HepG2 (cell line): ENCODE results near the gene ZNHIT1. TPM values are rescaled to one million over a fixed set of nuclear protein-coding genes. Genes with fewer than 3 reads are reported as not detected.
A peak's percentile ranks its signal among the peaks of the same experiment; 100 is the strongest.

Source experiments
- HIVEP1 ChIP-seq: sonication (generic); formaldehyde crosslinking; IDR thresholded peaks from 2 replicates; pipeline ENCODE4 v1.4.0; 2020; ENCODE audit warnings: mild to moderate bottlenecking, missing genetic modification reagents
- KLF13 ChIP-seq: sonication (generic); formaldehyde crosslinking; IDR thresholded peaks from 2 replicates; pipeline ENCODE4 v1.4.0; 2020; ENCODE audit warnings: mild to moderate bottlenecking, missing genetic modification reagents
- NFE2L1 ChIP-seq: sonication (generic); formaldehyde crosslinking; IDR thresholded peaks from 2 replicates; pipeline ENCODE4 v1.4.0; 2020; ENCODE audit warnings: missing genetic modification reagents, mild to moderate bottlenecking, borderline replicate concordance
- RNF2 ChIP-seq: fragments of 450-650 bp; conservative IDR thresholded peaks from 2 replicates; pipeline ENCODE4 v1.6.1; 2016; ENCODE audit warnings: low read depth
- SIX4 ChIP-seq: sonication (generic); formaldehyde crosslinking; IDR thresholded peaks from 2 replicates; pipeline ENCODE4 v1.4.0; 2020; ENCODE audit warnings: missing genetic modification reagents
- SYNCRIP ChIP-seq: fragments of 200-400 bp; formaldehyde crosslinking; IDR thresholded peaks from 2 replicates; pipeline ENCODE4 v1.6.1; 2018; ENCODE audit warnings: mild to moderate bottlenecking, low read depth, low read length; ENCODE audit not compliant: insufficient read depth
- TBL1XR1 ChIP-seq: fragments of 150-350 bp; IDR thresholded peaks from 2 replicates; pipeline ENCODE4 v1.6.1; 2014; ENCODE audit warnings: borderline replicate concordance, low read length; ENCODE audit not compliant: partially characterized antibody
- TEAD3 ChIP-seq: optimal IDR thresholded peaks from 2 replicates; pipeline ENCODE3; 2016; ENCODE audit warnings: borderline replicate concordance
- YEATS2 ChIP-seq: sonication (generic); formaldehyde crosslinking; IDR thresholded peaks from 2 replicates; pipeline ENCODE4 v1.4.0; 2020; ENCODE audit warnings: missing genetic modification reagents, borderline replicate concordance
- YEATS4 ChIP-seq: sonication (generic); formaldehyde crosslinking; IDR thresholded peaks from 2 replicates; pipeline ENCODE4 v1.4.0; 2020; ENCODE audit warnings: missing genetic modification reagents, borderline replicate concordance
- ZBTB10 ChIP-seq: sonication (generic); formaldehyde crosslinking; IDR thresholded peaks from 2 replicates; pipeline ENCODE4 v1.4.0; 2020; ENCODE audit warnings: missing genetic modification reagents, borderline replicate concordance
- ZMYM4 ChIP-seq: sonication (generic); formaldehyde crosslinking; IDR thresholded peaks from 2 replicates; pipeline ENCODE4 v1.8.1; 2023; ENCODE audit warnings: mild to moderate bottlenecking, missing genetic modification reagents
- ZNF44 ChIP-seq: sonication (generic); formaldehyde crosslinking; IDR thresholded peaks from 2 replicates; pipeline ENCODE4 v1.5.1; 2020; ENCODE audit warnings: mild to moderate bottlenecking, missing genetic modification reagents
- ZNF468 ChIP-seq: sonication (generic); formaldehyde crosslinking; IDR thresholded peaks from 2 replicates; pipeline ENCODE4 v1.8.0; 2022; ENCODE audit warnings: mild to moderate bottlenecking, moderate library complexity, missing genetic modification reagents
- ZNF546 ChIP-seq: sonication (generic); formaldehyde crosslinking; conservative IDR thresholded peaks from 2 replicates; pipeline ENCODE4 v1.8.1; 2023; ENCODE audit warnings: mild to moderate bottlenecking, missing genetic modification reagents
- polyA plus RNA-seq, 8 experiments: library from polyadenylated mRNA; depleted of rRNA in 3 of 8; stranded (reverse) in 7 of 8; unstranded in 1 of 8; fragments of >200 nt; fragmentation: Illumina TruSeq in 4 of 8; extraction: Trizol in 4 of 8; gene quantifications; 2 replicates each; pipeline versions ENCODE4 v1.2.1 to v1.2.3, GENCODE V29; 2011 to 2016; ENCODE audit warnings: low read depth in 4 of 8, missing spikeins in 1 of 8, mixed read lengths in 1 of 8; ENCODE audit not compliant: insufficient read depth in 1 of 8
- total RNA-seq, 5 experiments: library from RNA; depleted of rRNA; stranded (reverse); fragments of >200 nt; fragmentation: Illumina TruSeq; extraction: Trizol; gene quantifications; 2 replicates each; pipeline ENCODE4 v1.2.3, GENCODE V29; 2016; ENCODE audit warnings: low read depth in 1 of 5
- TF ChIP-seq, protein P1 (sequence below): sonication (generic); formaldehyde crosslinking; IDR thresholded peaks from 2 replicates; pipeline ENCODE4 v1.4.0; 2020; ENCODE audit warnings: missing genetic modification reagents, borderline replicate concordance
- TF ChIP-seq, protein P2 (sequence below): sonication (generic); formaldehyde crosslinking; IDR thresholded peaks from 2 replicates; pipeline ENCODE4 v1.5.0; 2020; ENCODE audit warnings: mild to moderate bottlenecking, missing genetic modification reagents, borderline replicate concordance

The ZNHIT1 gene
- total and polyA plus RNA-seq, 2 of the 13 experiments (the other 11 are each of a cell fraction or from before 2014, with no cell fraction given): 32.5 to 64.5 TPM

GRCh38 chr7:101251871-101252659 lies 34.1 kb downstream of the ZNHIT1 start (continued):
- TF ChIP-seq, protein P1, sequence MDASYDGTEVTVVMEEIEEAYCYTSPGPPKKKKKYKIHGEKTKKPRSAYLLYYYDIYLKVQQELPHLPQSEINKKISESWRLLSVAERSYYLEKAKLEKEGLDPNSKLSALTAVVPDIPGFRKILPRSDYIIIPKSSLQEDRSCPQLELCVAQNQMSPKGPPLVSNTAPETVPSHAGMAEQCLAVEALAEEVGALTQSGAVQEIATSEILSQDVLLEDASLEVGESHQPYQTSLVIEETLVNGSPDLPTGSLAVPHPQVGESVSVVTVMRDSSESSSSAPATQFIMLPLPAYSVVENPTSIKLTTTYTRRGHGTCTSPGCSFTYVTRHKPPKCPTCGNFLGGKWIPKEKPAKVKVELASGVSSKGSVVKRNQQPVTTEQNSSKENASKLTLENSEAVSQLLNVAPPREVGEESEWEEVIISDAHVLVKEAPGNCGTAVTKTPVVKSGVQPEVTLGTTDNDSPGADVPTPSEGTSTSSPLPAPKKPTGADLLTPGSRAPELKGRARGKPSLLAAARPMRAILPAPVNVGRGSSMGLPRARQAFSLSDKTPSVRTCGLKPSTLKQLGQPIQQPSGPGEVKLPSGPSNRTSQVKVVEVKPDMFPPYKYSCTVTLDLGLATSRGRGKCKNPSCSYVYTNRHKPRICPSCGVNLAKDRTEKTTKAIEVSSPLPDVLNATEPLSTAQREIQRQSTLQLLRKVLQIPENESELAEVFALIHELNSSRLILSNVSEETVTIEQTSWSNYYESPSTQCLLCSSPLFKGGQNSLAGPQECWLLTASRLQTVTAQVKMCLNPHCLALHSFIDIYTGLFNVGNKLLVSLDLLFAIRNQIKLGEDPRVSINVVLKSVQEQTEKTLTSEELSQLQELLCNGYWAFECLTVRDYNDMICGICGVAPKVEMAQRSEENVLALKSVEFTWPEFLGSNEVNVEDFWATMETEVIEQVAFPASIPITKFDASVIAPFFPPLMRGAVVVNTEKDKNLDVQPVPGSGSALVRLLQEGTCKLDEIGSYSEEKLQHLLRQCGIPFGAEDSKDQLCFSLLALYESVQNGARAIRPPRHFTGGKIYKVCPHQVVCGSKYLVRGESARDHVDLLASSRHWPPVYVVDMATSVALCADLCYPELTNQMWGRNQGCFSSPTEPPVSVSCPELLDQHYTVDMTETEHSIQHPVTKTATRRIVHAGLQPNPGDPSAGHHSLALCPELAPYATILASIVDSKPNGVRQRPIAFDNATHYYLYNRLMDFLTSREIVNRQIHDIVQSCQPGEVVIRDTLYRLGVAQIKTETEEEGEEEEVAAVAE (CRISPR knock-in tag): peak; percentile 47; the same call in 1 of the 2 replicates
- TF ChIP-seq YEATS4 (CRISPR knock-in tag) (peak; percentile 55), TEAD3 (peak; percentile 20), YEATS2 (CRISPR knock-in tag) (peak; percentile 82; the same call in 1 of the 2 replicates), SYNCRIP (no peak), SIX4 (CRISPR knock-in tag) (no peak), RNF2 (0 out of 2 replicates have a peak, but pooled peaks have one; percentile 35), ZBTB10 (CRISPR knock-in tag) (0 out of 2 replicates have a peak, but pooled peaks have one; percentile 30), HIVEP1 (CRISPR knock-in tag) (no peak), NFE2L1 (CRISPR knock-in tag) (no peak), KLF13 (CRISPR knock-in tag) (0 out of 2 replicates have a peak, but pooled peaks have one; percentile 44), ZNF44 (CRISPR knock-in tag) (no peak), ZNF546 (CRISPR knock-in tag) (no peak), ZNF468 (CRISPR knock-in tag) (no peak), ZMYM4 (0 out of 2 replicates have a peak, but pooled peaks have one; percentile 44), TBL1XR1 (no peak)
- TF ChIP-seq, protein P2, sequence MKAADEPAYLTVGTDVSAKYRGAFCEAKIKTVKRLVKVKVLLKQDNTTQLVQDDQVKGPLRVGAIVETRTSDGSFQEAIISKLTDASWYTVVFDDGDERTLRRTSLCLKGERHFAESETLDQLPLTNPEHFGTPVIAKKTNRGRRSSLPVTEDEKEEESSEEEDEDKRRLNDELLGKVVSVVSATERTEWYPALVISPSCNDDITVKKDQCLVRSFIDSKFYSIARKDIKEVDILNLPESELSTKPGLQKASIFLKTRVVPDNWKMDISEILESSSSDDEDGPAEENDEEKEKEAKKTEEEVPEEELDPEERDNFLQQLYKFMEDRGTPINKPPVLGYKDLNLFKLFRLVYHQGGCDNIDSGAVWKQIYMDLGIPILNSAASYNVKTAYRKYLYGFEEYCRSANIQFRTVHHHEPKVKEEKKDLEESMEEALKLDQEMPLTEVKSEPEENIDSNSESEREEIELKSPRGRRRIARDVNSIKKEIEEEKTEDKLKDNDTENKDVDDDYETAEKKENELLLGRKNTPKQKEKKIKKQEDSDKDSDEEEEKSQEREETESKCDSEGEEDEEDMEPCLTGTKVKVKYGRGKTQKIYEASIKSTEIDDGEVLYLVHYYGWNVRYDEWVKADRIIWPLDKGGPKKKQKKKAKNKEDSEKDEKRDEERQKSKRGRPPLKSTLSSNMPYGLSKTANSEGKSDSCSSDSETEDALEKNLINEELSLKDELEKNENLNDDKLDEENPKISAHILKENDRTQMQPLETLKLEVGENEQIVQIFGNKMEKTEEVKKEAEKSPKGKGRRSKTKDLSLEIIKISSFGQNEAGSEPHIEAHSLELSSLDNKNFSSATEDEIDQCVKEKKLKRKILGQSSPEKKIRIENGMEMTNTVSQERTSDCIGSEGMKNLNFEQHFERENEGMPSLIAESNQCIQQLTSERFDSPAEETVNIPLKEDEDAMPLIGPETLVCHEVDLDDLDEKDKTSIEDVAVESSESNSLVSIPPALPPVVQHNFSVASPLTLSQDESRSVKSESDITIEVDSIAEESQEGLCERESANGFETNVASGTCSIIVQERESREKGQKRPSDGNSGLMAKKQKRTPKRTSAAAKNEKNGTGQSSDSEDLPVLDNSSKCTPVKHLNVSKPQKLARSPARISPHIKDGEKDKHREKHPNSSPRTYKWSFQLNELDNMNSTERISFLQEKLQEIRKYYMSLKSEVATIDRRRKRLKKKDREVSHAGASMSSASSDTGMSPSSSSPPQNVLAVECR (CRISPR knock-in tag): peak; percentile 95
